Effector memory CD4-positive, alpha-beta T cell (primary cell): Measurements from ENCODE around the gene TSEN34.
A peak's percentile ranks its signal among the peaks of the same experiment; 100 is the strongest.
"Not testable (repeated sequence)": the region's sequence is repeated elsewhere in the genome, so short reads cannot be mapped to it uniquely, and the experiment has no call there.

Experiments used
- DNase-seq, 3 donors: peaks; one replicate each; pipeline ENCODE4 v3.0.0-alpha.2; 2020
- H3K27ac ChIP-seq: 2 replicates; pipeline ENCODE4 v1.7.0; 2013; ENCODE audit warnings: mild to moderate bottlenecking, low read length, moderate library complexity; ENCODE audit not compliant: insufficient read depth, poor library complexity, severe bottlenecking
- H3K27me3 ChIP-seq: replicated peaks from 2 replicates; pipeline ENCODE4 v1.7.0; 2013; ENCODE audit warnings: mild to moderate bottlenecking, low read length; ENCODE audit not compliant: insufficient read depth, control insufficient read depth, poor library complexity, severe bottlenecking
- H3K36me3 ChIP-seq: 2 replicates; pipeline ENCODE4 v1.7.0; 2013; ENCODE audit warnings: mild to moderate bottlenecking, low read length, moderate library complexity; ENCODE audit not compliant: control insufficient read depth, insufficient read depth
- H3K4me1 ChIP-seq: 2 replicates; pipeline ENCODE4 v1.7.0; 2013; ENCODE audit warnings: low read length, mild to moderate bottlenecking; ENCODE audit not compliant: control insufficient read depth, insufficient read depth, poor library complexity, severe bottlenecking
- H3K4me3 ChIP-seq: 2 replicates; pipeline ENCODE4 v1.7.0; 2013; ENCODE audit warnings: low read length, low read depth, mild to moderate bottlenecking; ENCODE audit not compliant: insufficient read depth, poor library complexity, severe bottlenecking
- H3K9me3 ChIP-seq: 2 replicates; pipeline ENCODE4 v1.7.0; 2013; ENCODE audit warnings: mild to moderate bottlenecking, low read length, moderate library complexity; ENCODE audit not compliant: control insufficient read depth

The TSEN34 gene

GRCh38 chr19:54231077-54231931, 40.2 kb downstream of the TSEN34 start:
- Histone ChIP-seq H3K27ac (no peak overlapping the region), H3K4me1 (no peaks in the 10 kb centered on the region), H3K9me3 (no peaks in the 10 kb centered on the region), H3K4me3 (no peak overlapping the region), H3K27me3 (no peaks in the 10 kb centered on the region), H3K36me3 (no peaks in the 10 kb centered on the region)
- DNase-seq = peak; percentile 64 to 77 (median 73)

DNA sequence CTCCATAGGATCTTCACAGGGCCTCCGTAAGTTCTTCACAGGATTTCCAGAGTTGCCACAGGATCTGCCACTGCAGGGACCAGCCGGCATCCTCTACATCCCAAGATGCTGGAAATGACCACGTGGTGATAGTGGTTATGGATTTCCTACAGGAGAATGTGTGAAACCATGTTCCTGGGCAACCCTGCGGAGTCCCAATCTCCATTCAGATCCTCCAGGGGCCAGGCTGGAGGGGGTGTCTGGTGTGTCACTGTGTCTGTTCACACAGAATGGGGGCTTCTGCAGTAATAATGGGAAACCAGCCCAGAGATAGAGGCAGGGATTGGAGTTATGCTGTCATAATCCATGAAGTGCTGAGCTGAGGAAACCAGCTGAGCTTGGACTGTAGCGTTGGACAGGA, 42.8 kb downstream of the TSEN34 start:
- Histone ChIP-seq H3K4me3 (no peak overlapping the region), H3K27ac (no peak overlapping the region), H3K9me3 (no peaks in the 10 kb centered on the region), H3K36me3 (no peaks in the 10 kb centered on the region), H3K27me3 (no peaks in the 10 kb centered on the region), H3K4me1 (no peaks in the 10 kb centered on the region)
- DNase-seq = no peak

DNA sequence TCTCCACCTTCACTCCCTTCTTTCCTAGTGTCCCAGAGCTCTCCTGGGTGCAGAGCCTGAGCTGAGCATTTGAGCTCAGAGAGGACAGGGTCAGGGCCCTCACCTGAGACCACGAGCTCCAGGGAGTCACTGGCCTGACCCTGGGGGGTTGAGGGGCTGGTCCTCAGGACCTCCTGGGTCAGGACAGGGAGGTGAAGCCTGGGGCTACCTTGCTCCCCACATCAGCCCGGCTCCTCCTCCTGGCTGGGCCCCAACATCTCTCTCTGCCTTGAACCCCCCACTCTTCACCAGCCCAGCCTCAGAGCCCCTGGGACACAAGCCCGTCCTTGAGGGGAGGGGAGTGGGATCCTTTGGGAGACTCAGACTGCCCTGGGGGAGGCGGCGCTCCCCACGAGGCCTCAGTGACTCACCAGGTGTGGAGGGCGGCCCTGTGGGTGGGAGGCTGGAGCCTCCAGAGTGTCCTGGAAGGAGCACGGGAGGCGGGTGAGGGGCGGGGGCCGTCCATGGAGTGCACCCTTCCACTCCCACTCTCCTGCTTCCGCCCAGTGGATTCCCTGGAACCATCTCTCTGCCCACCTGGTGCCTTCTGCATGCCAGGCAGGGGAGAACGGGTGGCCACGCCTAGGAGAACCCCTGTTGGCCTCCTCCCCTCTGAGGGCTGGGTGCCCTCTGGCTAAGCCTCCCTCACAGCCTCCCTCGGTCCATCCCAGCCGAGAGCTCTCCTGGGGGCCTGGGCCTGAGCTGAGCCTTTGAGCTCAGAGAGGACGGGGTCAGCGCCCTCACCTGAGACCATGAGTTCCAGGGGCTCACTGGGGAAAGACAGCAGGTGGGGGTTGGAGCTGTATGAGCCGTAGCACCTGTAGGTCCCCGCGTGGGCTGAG, 48.6 kb downstream of the TSEN34 start:
- H3K9me3 ChIP-seq, H3K4me1 ChIP-seq, H3K27ac ChIP-seq, H3K36me3 ChIP-seq, H3K27me3 ChIP-seq, H3K4me3 ChIP-seq, DNase-seq: not testable (repeated sequence)

DNA sequence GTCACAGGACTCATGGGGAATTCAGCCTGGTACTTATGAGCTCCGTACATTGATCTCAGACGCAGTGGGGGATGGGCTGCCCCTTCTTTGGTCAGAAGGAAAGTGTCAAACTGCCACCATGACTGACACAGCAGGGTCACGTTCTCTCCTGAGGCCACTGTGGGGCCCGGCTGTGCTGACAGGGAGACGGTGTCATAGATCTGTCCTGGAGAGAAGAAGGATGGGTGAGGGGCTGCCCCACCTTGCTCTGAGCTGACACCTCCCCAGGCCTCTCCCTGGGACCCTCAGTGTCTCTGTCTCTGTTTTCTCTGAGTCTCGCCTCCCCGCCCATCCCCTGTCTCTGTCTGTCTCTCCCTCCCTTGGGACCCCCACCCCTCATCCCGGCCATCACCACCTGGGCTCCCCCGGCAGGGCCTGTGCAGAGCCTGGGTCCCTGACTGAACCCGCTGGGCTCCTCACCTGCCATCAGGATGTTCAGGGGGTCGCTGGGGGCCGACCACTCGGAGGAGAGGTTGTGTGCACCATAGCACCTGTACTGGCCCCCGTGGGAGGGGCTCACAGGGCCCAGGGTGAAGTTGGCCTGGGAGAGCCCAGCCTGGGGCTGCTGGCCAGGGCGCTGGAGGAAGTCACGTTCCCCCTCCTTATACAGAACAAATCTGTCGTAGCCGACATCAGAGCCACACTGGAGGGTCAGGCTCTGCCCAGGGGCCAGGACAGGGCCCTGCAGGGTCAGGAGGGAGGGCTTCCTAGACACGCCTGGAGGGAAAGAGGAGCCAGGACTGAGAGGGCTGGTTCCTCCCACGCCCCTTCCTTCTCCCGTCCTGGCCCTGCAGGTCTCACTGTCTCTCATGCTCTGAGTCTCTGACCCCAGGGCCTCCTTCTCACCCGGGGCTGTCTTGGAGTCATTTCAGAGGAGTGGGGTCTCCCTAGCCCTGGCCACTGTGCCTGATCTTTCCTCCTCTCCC, 49.5 kb downstream of the TSEN34 start:
- DNase-seq, H3K4me3 ChIP-seq, H3K9me3 ChIP-seq, H3K27ac ChIP-seq, H3K36me3 ChIP-seq, H3K4me1 ChIP-seq, H3K27me3 ChIP-seq: not testable (repeated sequence)

- H3K9me3 ChIP-seq, H3K27me3 ChIP-seq, H3K27ac ChIP-seq, H3K4me3 ChIP-seq, H3K36me3 ChIP-seq, H3K4me1 ChIP-seq, DNase-seq: not testable (repeated sequence)
These were observed 51.1 kb downstream of the TSEN34 start for GRCh38 chr19:54242234-54242633.

GRCh38 chr19:54242646-54243045, 51.5 kb downstream of the TSEN34 start, which contains the start of gene LILRA6:
LILRA6 (minus strand) TSS chr19:54242790.
- H3K4me3 ChIP-seq, H3K9me3 ChIP-seq, DNase-seq, H3K4me1 ChIP-seq, H3K36me3 ChIP-seq, H3K27me3 ChIP-seq, H3K27ac ChIP-seq: not testable (repeated sequence)

- H3K36me3 ChIP-seq, DNase-seq: not testable (repeated sequence)
- H3K4me1 ChIP-seq = peaks cover 11% of the 10 kb centered on the region
These were observed 52.7 kb downstream of the TSEN34 start for GRCh38 chr19:54243809-54244208.

More at GRCh38 chr19:54243809-54244208, 52.7 kb downstream of the TSEN34 start:
- not testable (repeated sequence) for H3K9me3 ChIP-seq, H3K4me3 ChIP-seq, H3K27ac ChIP-seq, H3K27me3 ChIP-seq
